Retinal pigment epithelial cell (primary cell): ENCODE measurements around the gene LRRC47.

Experiments
- DNase-seq: peaks from one replicate; pipeline ENCODE4 v3.0.0-alpha.2; 2010; ENCODE audit warnings: low read depth
- H3K4me3 ChIP-seq: 2 replicates; pipeline ENCODE4 v1.5.1; 2011; ENCODE audit warnings: mild to moderate bottlenecking, low read length, control low read depth, moderate library complexity
- CTCF ChIP-seq: conservative IDR thresholded peaks from 2 replicates; pipeline ENCODE4 v1.5.1; 2011; ENCODE audit warnings: low read depth, low read length, control low read depth, inconsistent platforms

The LRRC47 gene

GRCh38 chr1:3789421-3790300 lies 6.6 kb downstream of the LRRC47 start:
- H3K4me3 ChIP-seq: no peak overlapping the region
- no peak for TF ChIP-seq CTCF

GRCh38 chr1:3788756-3789420 lies 7.4 kb downstream of the LRRC47 start:
- no peak overlapping the region for H3K4me3 ChIP-seq
- TF ChIP-seq CTCF: no peak
- DNase-seq: no peak

More at GRCh38 chr1:3789421-3790300, 6.6 kb downstream of the LRRC47 start:
- DNase-seq: no peak

GRCh38 chr1:3787745-3788605 lies 8.3 kb downstream of the LRRC47 start:
- no peak for DNase-seq
- TF ChIP-seq CTCF: no peak
- H3K4me3 ChIP-seq: no peak overlapping the region

GRCh38 chr1:3787349-3787715 lies 9.0 kb downstream of the LRRC47 start:
- DNase-seq: no peak

GRCh38 chr1:3786468-3787348 lies 9.6 kb downstream of the LRRC47 start:
- no peak for TF ChIP-seq CTCF
- no peak overlapping the region for H3K4me3 ChIP-seq
- no peak for DNase-seq

More at GRCh38 chr1:3787349-3787715, 9.0 kb downstream of the LRRC47 start:
- no peak overlapping the region for H3K4me3 ChIP-seq
- TF ChIP-seq CTCF: no peak

GRCh38 chr1:3785456-3786157 lies 10.7 kb downstream of the LRRC47 start:
- TF ChIP-seq CTCF: peak; percentile 55
- no peak overlapping the region for H3K4me3 ChIP-seq
- DNase-seq: no peak
